GM19239 (cell line): ENCODE results near the gene SMPX.
"Not testable (repeated sequence)": the region's sequence is repeated elsewhere in the genome, so short reads cannot be mapped to it uniquely, and the experiment has no call there.

Experiments used
- DNase-seq: peaks from one replicate; pipeline ENCODE4 v3.0.0; 2011; ENCODE audit warnings: low spot score; ENCODE audit not compliant: insufficient read length
- FAIRE-seq: peaks from 2 replicates; lab custom pipeline; 2011; peaks lifted over from hg19 to GRCh38; lab: Jason Lieb, UNC

Gene SMPX

GRCh38 chrX:21757960-21758359 is at the start of gene SMPX:
SMPX (minus strand) TSS chrX:21758116; CDS start chrX:21754290, 3,826 bp downstream.
- no peak for FAIRE-seq
- DNase-seq = no peak

GRCh38 chrX:21806691-21807090 is 48.8 kb upstream of the SMPX start:
- DNase-seq = no peak
- no peak for FAIRE-seq

GRCh38 chrX:21802839-21803238 is 44.9 kb upstream of the SMPX start:
- no peak for FAIRE-seq
- DNase-seq = no peak

GRCh38 chrX:21802054-21802670 is 44.2 kb upstream of the SMPX start:
- FAIRE-seq = no peak
- DNase-seq = no peak

- FAIRE-seq = no peak
- DNase-seq = no peak
Measured at GRCh38 chrX:21800344-21800770, 42.4 kb upstream of the SMPX start.

- DNase-seq (no peak), FAIRE-seq (peak; percentile 84)
Measured at GRCh38 chrX:21799767-21800166, 41.9 kb upstream of the SMPX start.

GRCh38 chrX:21798677-21799219 is 40.8 kb upstream of the SMPX start:
- no peak for DNase-seq
- FAIRE-seq = no peak

GRCh38 chrX:21781976-21782375 is 24.1 kb upstream of the SMPX start:
- no peak for DNase-seq
- peak; percentile 48 for FAIRE-seq

- no peak for FAIRE-seq
- DNase-seq = no peak
Measured at GRCh38 chrX:21781525-21781924, 23.6 kb upstream of the SMPX start.

- FAIRE-seq = peak; percentile 70
- no peak for DNase-seq
Measured at GRCh38 chrX:21779095-21779494, 21.2 kb upstream of the SMPX start.

GRCh38 chrX:21778236-21778635 is 20.3 kb upstream of the SMPX start:
- FAIRE-seq (no peak), DNase-seq (no peak)

GRCh38 chrX:21775128-21775527 is 17.2 kb upstream of the SMPX start:
- not testable (repeated sequence) for DNase-seq, FAIRE-seq

GRCh38 chrX:21773036-21773435 is 15.1 kb upstream of the SMPX start:
- not testable (repeated sequence) for DNase-seq, FAIRE-seq

GRCh38 chrX:21770631-21771321 is 12.9 kb upstream of the SMPX start:
- DNase-seq (no peak), FAIRE-seq (no peak)

- peak; percentile 64 for FAIRE-seq
Measured at GRCh38 chrX:21766101-21766500, 8.2 kb upstream of the SMPX start.

GRCh38 chrX:21764008-21764407 is 6.1 kb upstream of the SMPX start:
- no peak for FAIRE-seq
- DNase-seq = no peak

More at GRCh38 chrX:21766101-21766500, 8.2 kb upstream of the SMPX start:
- no peak for DNase-seq

GRCh38 chrX:21758488-21758887 is 572 bp upstream of the SMPX start:
- DNase-seq (no peak), FAIRE-seq (no peak)

- DNase-seq (no peak), FAIRE-seq (no peak)
Measured at GRCh38 chrX:21756785-21757529, 959 bp downstream of the SMPX start.

- FAIRE-seq = no peak
Measured at GRCh38 chrX:21749924-21750323, 8.0 kb downstream of the SMPX start.

GRCh38 chrX:21748235-21748634 is 9.7 kb downstream of the SMPX start:
- DNase-seq (no peak), FAIRE-seq (no peak)

More at GRCh38 chrX:21749924-21750323, 8.0 kb downstream of the SMPX start:
- no peak for DNase-seq

GRCh38 chrX:21747558-21747957 is 10.4 kb downstream of the SMPX start:
- FAIRE-seq = no peak
- no peak for DNase-seq
